ENCODE results near the gene MTMR6.

- TF ChIP-seq CTCF (IDR thresholded peaks at IDR 0.05) (no peak), POLR2A (IDR thresholded peaks at IDR 0.05) (no peak)
Observed at GRCh38 chr13:25200783-25201182, 86.5 kb downstream of the MTMR6 start.

All from body of pancreas (tissue), 4 donors.